NB4 (cell line): Measurements from ENCODE around the gene BTBD9.

Source experiments
- DNase-seq: peaks from one replicate; pipeline ENCODE4 v3.0.0; 2010; ENCODE audit warnings: low read depth
- H3K4me3 ChIP-seq: one replicate; pipeline ENCODE4 v1.5.1; 2011; ENCODE audit warnings: mild to moderate bottlenecking, low read depth, low read length, moderate library complexity
- MAX ChIP-seq: IDR thresholded peaks from 2 replicates; pipeline ENCODE4 v1.6.1; 2011; ENCODE audit warnings: low read depth, low read length
- MYC ChIP-seq: IDR thresholded peaks from 2 replicates; pipeline ENCODE4 v1.6.1; 2011; ENCODE audit warnings: low read depth, low read length
- POLR2A ChIP-seq: IDR thresholded peaks from 2 replicates; pipeline ENCODE4 v1.6.1; 2011; ENCODE audit warnings: mild to moderate bottlenecking; ENCODE audit not compliant: insufficient read length; ENCODE audit errors: extremely low read depth
- TF ChIP-seq, protein P1 (sequence below): IDR thresholded peaks from one replicate; pipeline ENCODE4 v1.5.1; 2012; ENCODE audit warnings: low read depth, low read length

The BTBD9 gene

GRCh38 chr6:38346291-38347079 lies 293.2 kb downstream of the BTBD9 start:
- H3K4me3 ChIP-seq = no peak overlapping the region
- DNase-seq = no peak
- no peak for TF ChIP-seq POLR2A
- no peak for TF ChIP-seq MYC
- TF ChIP-seq MAX = no peak
- TF ChIP-seq, protein P1, sequence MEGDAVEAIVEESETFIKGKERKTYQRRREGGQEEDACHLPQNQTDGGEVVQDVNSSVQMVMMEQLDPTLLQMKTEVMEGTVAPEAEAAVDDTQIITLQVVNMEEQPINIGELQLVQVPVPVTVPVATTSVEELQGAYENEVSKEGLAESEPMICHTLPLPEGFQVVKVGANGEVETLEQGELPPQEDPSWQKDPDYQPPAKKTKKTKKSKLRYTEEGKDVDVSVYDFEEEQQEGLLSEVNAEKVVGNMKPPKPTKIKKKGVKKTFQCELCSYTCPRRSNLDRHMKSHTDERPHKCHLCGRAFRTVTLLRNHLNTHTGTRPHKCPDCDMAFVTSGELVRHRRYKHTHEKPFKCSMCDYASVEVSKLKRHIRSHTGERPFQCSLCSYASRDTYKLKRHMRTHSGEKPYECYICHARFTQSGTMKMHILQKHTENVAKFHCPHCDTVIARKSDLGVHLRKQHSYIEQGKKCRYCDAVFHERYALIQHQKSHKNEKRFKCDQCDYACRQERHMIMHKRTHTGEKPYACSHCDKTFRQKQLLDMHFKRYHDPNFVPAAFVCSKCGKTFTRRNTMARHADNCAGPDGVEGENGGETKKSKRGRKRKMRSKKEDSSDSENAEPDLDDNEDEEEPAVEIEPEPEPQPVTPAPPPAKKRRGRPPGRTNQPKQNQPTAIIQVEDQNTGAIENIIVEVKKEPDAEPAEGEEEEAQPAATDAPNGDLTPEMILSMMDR = no peak

DNA sequence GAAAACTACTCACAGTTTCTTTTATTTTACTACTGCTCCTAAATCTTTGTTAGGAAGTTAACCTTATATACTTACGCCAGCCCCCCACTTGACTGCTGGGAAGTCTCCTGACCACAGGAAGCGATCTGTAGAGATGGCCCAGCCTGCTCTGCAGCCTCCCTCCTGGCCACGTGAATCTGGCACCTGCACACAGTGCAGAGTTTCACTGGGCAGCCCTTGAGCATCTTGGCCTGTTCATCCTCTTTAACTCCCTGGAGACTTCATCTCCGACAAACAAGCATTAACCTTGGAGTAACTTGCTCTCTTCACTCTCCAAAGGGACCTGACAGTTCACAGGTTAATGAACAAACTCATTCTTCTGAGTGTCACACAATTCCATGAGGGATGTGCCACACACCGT lies 294.1 kb downstream of the BTBD9 start:
- no peak overlapping the region for H3K4me3 ChIP-seq
- TF ChIP-seq MYC (no peak), MAX (no peak), POLR2A (no peak)
- TF ChIP-seq, protein P1 = no peak
- no peak for DNase-seq

- no peak for DNase-seq
- H3K4me3 ChIP-seq = no peak overlapping the region
- TF ChIP-seq MAX = no peak
- TF ChIP-seq, protein P1 = no peak
- no peak for TF ChIP-seq MYC
- no peak for TF ChIP-seq POLR2A
Measured at GRCh38 chr6:38341496-38341895, 298.2 kb downstream of the BTBD9 start.

GRCh38 chr6:38339914-38340313 lies 299.8 kb downstream of the BTBD9 start:
- DNase-seq = no peak
- TF ChIP-seq MYC = no peak
- TF ChIP-seq MAX = no peak
- TF ChIP-seq, protein P1 = no peak
- no peak for TF ChIP-seq POLR2A
- H3K4me3 ChIP-seq = no peak overlapping the region

DNA sequence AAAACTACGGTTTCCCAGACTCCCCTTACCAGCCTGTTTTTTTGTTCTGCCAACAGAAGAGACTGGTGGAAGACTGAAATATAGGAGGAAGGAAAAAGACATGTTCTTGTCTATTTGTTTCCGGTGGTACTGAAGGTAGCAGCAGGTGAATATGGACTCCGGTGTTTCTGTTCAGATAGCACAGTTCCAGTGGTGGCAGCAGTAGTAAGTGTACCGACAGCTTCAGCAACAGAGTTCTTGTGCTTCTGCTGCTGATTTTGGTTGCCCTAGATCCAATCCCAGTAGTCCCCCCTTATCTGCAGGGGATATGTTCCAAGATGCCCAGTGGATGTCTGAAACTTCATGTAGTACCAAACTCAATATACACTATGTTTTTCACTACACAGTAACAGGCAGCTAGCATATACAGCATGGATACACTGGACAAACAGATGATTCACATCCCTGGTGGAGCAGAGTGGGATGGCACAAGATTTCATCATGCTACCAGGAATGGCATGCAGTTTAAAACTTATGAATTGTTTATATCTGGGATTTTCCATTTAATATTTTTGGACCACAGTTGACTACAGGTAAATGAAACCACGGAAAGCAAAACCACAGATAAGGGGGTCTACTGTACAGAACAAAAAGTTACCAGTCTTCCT lies 301.8 kb downstream of the BTBD9 start:
- DNase-seq = no peak
- no peak overlapping the region for H3K4me3 ChIP-seq
- TF ChIP-seq POLR2A (no peak), MAX (no peak), MYC (no peak)
- TF ChIP-seq, protein P1 = no peak
